GOT3 (cell line): Measurements from ENCODE around the gene CPED1.
"Not testable (repeated sequence)": the region's sequence is repeated elsewhere in the genome, so short reads cannot be mapped to it uniquely, and the experiment has no call there.

ENCODE experiments used
- DNase-seq: peaks from one replicate; lab custom pipeline; 2025; ENCODE audit warnings: mixed read lengths; lab: John Stamatoyannopoulos, UW

CPED1 gene

DNA sequence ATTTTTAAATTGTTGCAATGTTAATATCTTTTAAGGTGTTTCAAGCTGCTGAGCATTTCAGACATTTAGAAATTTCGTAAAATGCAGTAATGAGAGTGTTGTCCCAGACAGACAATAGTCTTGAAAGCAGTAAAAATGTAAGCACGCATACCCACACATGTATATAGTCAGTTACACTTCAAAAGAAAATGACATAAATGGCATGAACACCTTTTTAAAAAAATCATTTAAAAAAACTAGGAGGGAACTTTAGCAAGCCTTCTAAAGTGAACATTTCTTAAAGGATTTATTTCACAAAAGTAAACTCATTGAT is 51.0 kb downstream of the CPED1 start:
- no peak for DNase-seq

DNA sequence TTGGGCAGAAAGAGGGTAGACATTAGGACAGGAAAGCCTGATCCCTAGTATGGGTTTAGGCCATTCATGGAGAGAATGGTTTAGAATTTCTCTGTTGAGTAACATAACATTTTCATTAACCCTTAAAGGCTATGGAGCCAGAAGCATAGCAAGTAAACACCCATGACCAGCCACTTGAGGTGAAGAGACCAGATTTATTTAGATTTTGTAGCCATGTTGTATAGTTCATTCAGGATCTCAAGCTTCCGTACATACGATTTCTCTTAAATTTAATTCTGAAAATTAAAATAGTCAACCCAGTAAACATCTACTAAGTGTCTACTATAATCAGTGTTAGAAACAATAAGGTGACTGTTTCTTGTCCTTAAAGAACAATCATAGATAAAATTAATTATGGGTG is 51.5 kb downstream of the CPED1 start:
- no peak for DNase-seq

DNA sequence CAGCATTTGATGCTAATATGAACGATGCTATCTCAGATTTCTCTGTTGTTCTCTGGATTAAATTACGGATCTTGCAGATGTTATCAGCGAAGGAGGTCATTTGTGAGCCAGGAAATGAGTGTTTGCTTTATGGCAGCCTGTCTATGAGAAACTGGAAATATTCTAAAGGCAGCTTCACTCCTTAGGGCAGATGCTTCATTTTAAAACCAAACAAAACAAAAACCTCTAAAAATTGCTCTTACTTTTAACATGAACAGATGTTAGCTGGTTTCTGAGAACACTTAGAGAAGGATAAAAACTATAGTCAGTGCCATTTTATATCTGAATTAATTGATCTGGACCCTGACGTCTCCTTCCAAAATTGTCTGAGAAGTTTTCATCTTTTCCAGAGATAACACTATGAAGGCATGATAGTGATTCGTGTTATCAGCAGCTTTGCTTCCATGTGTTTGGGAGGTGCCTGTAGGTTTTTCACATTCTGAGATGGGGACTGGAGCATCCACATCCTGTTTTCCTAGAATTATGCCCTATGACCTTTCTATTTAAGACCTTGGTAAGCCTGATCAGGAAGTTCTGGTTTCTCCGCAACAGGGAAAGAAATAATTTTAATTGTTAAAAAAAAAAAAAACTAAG is 53.1 kb downstream of the CPED1 start:
- no peak for DNase-seq

- DNase-seq, result no peak
These were observed 53.7 kb downstream of the CPED1 start for GRCh38 chr7:121042195-121042594.

DNA sequence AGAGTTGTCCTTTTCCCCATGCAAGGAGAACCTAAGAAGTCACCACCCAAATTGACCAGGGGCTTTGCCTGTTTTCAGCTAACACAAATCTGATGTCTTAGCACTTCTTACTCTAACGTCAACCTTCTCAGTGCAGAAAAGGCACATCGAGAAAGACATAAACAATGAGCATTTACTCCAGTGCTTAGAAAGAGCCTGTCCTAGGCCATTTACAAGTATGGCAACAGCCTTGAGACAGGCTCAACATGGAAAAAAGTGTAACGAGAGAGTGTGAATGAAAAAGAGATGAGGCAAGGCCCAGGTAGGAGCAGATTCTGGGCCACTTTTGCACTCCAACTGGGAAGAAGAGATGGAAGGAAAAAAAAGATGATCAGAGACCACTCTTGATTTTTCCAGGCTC is 54.4 kb downstream of the CPED1 start:
- no peak for DNase-seq

DNA sequence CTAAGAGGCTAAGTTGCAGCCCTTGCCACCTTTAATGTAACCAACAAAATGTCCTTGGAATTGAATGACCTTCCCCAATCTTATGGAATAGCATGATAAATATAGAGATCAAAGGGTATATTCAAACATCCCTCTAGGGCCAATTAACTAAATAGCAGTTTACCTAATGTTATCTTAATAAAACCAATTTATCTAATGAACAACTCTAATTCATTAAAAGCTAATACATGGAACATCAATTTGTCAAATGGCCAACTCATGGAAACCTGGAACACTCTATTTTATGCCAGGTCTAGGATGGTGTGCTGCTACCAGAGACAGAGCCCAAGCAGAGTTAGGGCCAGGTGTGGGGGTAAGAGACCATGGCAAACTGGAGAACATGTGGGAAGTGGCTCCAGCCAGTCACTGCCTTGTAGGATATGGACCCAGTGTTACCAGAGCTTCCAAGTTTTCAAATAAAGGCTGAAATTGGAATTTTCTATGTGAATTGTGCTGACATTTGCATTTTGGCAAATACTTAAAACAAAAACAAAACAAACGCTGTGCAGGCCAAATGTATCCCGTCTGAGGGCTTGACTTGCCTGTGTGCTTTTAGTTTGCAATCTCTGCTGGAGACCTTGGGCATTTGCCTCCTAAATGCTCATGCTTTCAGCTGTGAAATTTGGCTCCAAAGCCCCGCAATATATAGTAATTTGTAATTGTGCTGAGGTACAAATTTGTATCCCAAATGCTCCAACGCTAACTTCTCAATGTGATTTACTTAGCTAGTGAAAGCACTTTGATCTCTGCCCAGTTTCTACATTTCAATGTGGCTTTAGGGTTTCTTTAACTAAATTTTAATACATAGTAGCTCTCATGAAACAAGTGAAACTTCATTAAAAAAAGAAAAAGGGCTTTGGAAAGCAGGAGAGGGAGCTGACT is 55.1 kb downstream of the CPED1 start:
- DNase-seq, result no peak

- DNase-seq, result no peak
These were observed 56.6 kb downstream of the CPED1 start for GRCh38 chr7:121045090-121045489.

GRCh38 chr7:121046009-121046408 is 57.5 kb downstream of the CPED1 start:
- DNase-seq, result no peak

- no peak for DNase-seq
These were observed 58.5 kb downstream of the CPED1 start for GRCh38 chr7:121046893-121047468.

DNA sequence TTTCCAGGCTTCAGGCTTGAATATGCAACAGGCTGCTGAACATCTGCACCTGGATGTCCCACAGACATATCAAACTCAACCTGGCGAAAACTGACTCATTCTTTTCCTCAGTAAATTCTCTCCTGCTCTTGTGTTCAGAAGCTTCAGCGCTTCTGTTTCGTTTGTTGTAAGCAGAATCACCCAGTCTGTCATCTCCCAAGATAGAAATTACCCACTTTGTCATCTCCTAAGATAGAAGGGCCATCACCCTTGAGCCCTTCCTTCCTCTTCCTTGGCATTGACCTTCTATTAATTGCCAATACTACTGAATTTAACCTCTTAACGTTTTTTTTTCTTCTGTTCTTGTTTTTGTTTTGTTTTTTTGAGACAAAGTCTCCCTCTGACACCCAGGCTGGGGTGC is 59.7 kb downstream of the CPED1 start:
- no peak for DNase-seq

GRCh38 chr7:121049028-121049791 is 60.7 kb downstream of the CPED1 start:
- no peak for DNase-seq

DNA sequence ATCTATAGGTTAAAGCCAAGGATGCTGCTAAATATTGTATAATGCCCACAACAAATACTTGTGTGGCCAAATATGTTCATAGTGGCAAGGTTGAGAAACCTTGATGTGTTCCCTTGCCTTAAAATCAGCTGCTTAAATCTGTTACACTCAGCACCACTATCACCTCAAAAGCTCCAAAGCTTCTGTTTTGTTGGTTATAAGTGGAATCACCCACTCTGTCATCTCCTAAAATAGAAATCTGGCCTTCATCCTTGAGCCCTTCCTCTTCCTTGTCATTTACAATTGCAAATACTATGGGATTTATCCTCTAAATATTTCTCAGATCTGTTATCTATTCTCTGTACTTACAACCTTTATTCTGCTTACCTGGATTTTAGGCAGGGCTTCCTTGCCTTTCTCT is 61.4 kb downstream of the CPED1 start:
- no peak for DNase-seq

- no peak for DNase-seq
These were observed 64.7 kb downstream of the CPED1 start for GRCh38 chr7:121053219-121053618.

- no peak for DNase-seq
These were observed 66.4 kb downstream of the CPED1 start for GRCh38 chr7:121054925-121055324.

- DNase-seq, result no peak
These were observed 69.4 kb downstream of the CPED1 start for GRCh38 chr7:121057878-121058277.

DNA sequence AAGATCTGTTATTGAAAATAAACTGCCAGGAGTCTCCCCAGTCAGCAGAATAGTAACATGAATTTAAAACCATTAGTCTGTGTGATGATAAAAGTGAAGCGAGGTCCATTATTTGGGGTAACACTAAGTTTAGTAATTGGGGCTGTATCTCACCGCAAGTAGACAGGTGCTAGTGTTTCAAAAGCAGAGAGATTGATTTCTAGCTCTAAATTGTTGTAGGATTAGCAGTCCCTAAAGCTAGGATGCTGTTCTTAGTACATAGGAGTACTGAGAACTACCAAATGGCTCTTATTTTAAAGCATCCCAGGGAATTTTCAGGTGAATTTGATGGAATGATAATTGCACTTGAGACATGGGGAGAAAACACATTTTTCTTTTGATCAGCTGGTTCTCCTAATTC is 70.5 kb downstream of the CPED1 start:
- no peak for DNase-seq

- DNase-seq, result not testable (repeated sequence)
These were observed 71.5 kb downstream of the CPED1 start for GRCh38 chr7:121059979-121060509.

DNA sequence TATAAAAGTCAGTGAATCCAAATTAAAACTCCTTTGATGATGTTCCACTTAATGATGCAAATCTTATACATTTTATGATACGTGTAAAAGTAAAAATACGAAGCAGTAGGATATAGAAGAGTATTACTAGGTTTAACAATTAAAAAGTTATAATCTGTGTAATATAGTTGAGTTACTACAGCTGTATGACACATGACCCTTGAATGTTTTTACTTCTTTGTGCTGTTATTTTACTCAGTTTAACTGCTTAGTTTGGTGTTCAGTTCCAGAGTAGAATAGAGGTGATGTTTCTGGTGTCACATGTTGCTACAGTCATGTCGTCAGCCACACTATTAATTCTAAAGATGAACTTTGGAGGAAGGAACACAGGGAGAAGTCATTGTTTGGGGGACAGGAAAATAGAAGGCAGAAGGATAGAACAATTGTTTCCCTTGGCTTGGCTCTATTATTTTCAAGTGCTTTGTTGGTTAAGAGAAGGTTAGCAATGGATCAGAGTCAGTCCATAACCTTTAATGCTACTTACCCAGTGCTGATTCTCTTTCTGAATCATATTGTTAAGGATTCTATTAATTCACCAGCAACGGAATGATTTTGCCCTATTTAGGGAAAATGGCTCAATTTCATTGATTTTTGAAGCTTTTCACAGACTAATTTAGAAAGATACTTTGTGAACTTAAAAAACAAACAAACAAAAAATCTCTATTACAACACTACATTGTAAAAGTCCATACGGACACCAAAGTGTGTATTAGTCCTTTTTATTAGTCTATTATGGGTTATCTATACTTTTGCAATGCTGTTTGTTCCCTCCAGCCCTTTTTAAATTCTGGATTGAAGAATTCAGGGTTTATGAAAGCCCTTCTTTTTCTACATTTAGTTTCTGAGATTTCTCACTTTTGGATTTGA is 73.4 kb downstream of the CPED1 start:
- DNase-seq, result no peak

- no peak for DNase-seq
These were observed 74.3 kb downstream of the CPED1 start for GRCh38 chr7:121062671-121063279.

GRCh38 chr7:121067717-121068116 is 79.2 kb downstream of the CPED1 start:
- DNase-seq, result not testable (repeated sequence)
